ENCODE measurements around the gene BAG2. TPM values are rescaled to one million over a fixed set of nuclear protein-coding genes. Genes with fewer than 3 reads are reported as not detected.

BAG2 gene
- total RNA-seq, 2 donors from 2014 or later: 2.3 to 3.0 TPM

DNA sequence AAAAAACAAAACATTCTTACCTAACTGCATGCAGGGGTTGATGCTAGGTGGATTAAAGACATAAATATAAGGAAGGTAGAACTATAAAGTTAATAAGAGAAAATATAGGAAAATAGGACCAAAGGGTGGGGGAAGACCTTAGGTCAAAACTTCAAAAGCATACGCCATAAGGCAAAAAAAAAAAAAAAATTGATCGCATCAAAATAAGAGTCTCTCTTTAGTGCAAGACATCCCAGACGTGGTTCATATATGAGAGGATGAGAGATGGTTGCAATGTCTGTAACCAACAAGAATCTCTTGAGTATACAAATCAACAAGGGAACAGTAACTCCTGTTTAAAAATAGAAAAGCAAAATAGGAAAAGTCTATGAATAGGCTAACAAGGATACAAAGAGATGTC, 8.5 kb downstream of the BAG2 start:
- H3K4me1 ChIP-seq: peaks cover 5% of the 10 kb centered on the region
- H3K27ac ChIP-seq: no peak overlapping the region
- ATAC-seq (no peak), DNase-seq (no peak)
- H3K4me3 ChIP-seq: no peak overlapping the region
- TF ChIP-seq, protein P1, sequence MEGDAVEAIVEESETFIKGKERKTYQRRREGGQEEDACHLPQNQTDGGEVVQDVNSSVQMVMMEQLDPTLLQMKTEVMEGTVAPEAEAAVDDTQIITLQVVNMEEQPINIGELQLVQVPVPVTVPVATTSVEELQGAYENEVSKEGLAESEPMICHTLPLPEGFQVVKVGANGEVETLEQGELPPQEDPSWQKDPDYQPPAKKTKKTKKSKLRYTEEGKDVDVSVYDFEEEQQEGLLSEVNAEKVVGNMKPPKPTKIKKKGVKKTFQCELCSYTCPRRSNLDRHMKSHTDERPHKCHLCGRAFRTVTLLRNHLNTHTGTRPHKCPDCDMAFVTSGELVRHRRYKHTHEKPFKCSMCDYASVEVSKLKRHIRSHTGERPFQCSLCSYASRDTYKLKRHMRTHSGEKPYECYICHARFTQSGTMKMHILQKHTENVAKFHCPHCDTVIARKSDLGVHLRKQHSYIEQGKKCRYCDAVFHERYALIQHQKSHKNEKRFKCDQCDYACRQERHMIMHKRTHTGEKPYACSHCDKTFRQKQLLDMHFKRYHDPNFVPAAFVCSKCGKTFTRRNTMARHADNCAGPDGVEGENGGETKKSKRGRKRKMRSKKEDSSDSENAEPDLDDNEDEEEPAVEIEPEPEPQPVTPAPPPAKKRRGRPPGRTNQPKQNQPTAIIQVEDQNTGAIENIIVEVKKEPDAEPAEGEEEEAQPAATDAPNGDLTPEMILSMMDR (IDR thresholded peaks at IDR 0.05): no peak
- no peak for TF ChIP-seq POLR2A (IDR thresholded peaks at IDR 0.05)
- intact Hi-C loops (cut with DNase I): no loop called here
- WGBS, 2 donors: 91 to 97% methylated on average over 3 of the region's 3 CpGs
- no peaks in the 10 kb centered on the region for H3K9me3 ChIP-seq
- no peaks in the 10 kb centered on the region for H3K27me3 ChIP-seq
- peaks cover 0 to 1% of the 10 kb centered on the region in 2 donors for H3K36me3 ChIP-seq (replicated peaks in 1 of 2; ENCODE audit: insufficient read depth in 1 of 2, low read depth in 2 of 2)

- H3K27me3 ChIP-seq: no peaks in the 10 kb centered on the region
- no peak for ATAC-seq
- no peaks in the 10 kb centered on the region for H3K9me3 ChIP-seq
- H3K4me1 ChIP-seq: peaks cover 5% of the 10 kb centered on the region
- no peak for DNase-seq
- peaks cover 0 to 1% of the 10 kb centered on the region in 2 donors for H3K36me3 ChIP-seq (replicated peaks in 1 of 2; ENCODE audit: insufficient read depth in 1 of 2, low read depth in 2 of 2)
- H3K27ac ChIP-seq: no peak overlapping the region
- TF ChIP-seq POLR2A (IDR thresholded peaks at IDR 0.05): no peak
- TF ChIP-seq, protein P1 (IDR thresholded peaks at IDR 0.05): no peak
- no peak overlapping the region for H3K4me3 ChIP-seq
- WGBS, 2 donors: 78 to 100% methylated on average over 2 of the region's 2 CpGs
- intact Hi-C loops (cut with DNase I): no loop called here
Measured at GRCh38 chr6:57182017-57182432, 9.9 kb downstream of the BAG2 start.

DNA sequence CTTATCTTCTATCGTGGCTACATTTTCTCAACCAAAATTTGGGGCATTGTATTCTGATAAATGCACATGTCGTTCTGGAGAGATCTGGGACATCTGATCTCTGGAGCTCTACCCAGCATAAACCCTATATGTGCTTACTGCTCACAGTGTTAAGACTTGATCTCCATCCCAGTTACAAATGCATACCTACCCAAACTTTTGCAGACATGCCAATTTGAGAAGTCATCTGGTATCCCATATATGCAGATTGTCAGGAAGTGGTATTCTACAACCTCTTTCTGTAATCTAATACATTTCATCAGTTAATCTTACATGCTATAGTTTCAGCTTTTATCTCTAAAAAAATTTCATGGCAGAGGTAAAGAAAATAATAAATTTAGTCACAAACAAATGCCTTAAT, 11.2 kb downstream of the BAG2 start:
- TF ChIP-seq, protein P1 (IDR thresholded peaks at IDR 0.05): no peak
- TF ChIP-seq POLR2A (IDR thresholded peaks at IDR 0.05): no peak
- Histone ChIP-seq H3K4me1 (peaks cover 5% of the 10 kb centered on the region), H3K4me3 (no peak overlapping the region), H3K36me3 (replicated peaks in 1 of 2; ENCODE audit: insufficient read depth in 1 of 2, low read depth in 2 of 2) (peaks cover 0 to 1% of the 10 kb centered on the region in 2 donors), H3K27me3 (no peaks in the 10 kb centered on the region), H3K9me3 (no peaks in the 10 kb centered on the region), H3K27ac (no peak overlapping the region)
- 56 to 73% methylated on average over 2 of the region's 2 CpGs for WGBS, 2 donors
- intact Hi-C loops (cut with DNase I): no loop called here
- DNase-seq (no peak), ATAC-seq (no peak)

GRCh38 chr6:57190140-57190539, 18.0 kb downstream of the BAG2 start:
- no peaks in the 10 kb centered on the region for H3K36me3 ChIP-seq (replicated peaks in 1 of 2; ENCODE audit: insufficient read depth in 1 of 2, low read depth in 2 of 2)
- intact Hi-C loops (cut with DNase I): no loop called here
- H3K4me3 ChIP-seq: no peak overlapping the region
- no peak for DNase-seq
- TF ChIP-seq, protein P1 (IDR thresholded peaks at IDR 0.05): peak in 4 of 7 experiments; percentile 16 to 36 (median 30)
- no peak for TF ChIP-seq POLR2A (IDR thresholded peaks at IDR 0.05)
- 64 to 76% methylated on average over 2 of the region's 2 CpGs for WGBS, 2 donors
- no peaks in the 10 kb centered on the region for H3K9me3 ChIP-seq
- no peak for ATAC-seq
- H3K27ac ChIP-seq: no peak overlapping the region
- H3K27me3 ChIP-seq: no peaks in the 10 kb centered on the region
- no peaks in the 10 kb centered on the region for H3K4me1 ChIP-seq

DNA sequence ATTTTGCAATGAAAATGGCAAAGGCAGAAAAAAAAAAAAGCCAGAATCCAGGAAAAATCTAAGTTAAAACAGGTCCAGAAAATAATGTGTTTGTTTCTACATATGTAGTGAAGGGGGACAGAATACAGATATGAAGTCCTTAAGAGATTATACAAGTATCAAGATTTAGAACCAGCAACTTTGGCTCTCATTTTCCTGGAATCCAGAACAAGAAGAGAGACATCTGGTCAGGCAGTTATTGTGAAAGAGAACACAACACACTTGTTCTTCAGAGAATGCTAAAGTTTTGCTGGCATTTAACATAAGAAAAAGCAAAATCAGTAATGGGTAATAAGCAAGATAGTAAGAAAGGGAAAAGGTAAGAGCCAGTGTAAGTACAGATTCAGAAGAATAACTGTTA, 21.1 kb downstream of the BAG2 start:
- intact Hi-C loops (cut with DNase I): no loop called here
- Histone ChIP-seq H3K36me3 (replicated peaks in 1 of 2; ENCODE audit: insufficient read depth in 1 of 2, low read depth in 2 of 2) (no peaks in the 10 kb centered on the region), H3K4me1 (no peaks in the 10 kb centered on the region), H3K27ac (no peak overlapping the region), H3K27me3 (no peaks in the 10 kb centered on the region), H3K4me3 (no peak overlapping the region), H3K9me3 (no peaks in the 10 kb centered on the region)
- no peak for TF ChIP-seq POLR2A (IDR thresholded peaks at IDR 0.05)
- TF ChIP-seq, protein P1 (IDR thresholded peaks at IDR 0.05): no peak
- ATAC-seq: no peak
- no peak for DNase-seq

All from body of pancreas (tissue), 4 donors.